GM23338 (cell line): ENCODE results near the gene SCG3.

Experiments
- CTCF ChIP-seq, 2 experiments: fragments of 200-600 bp in 1 of 2; sonication (generic) in 1 of 2; conservative IDR thresholded peaks; 2 replicates each; pipeline versions ENCODE4 v1.5.1 to v1.6.1; 2016 to 2017; ENCODE audit warnings: antibody characterized with exemption in 2 of 2, low read depth in 2 of 2, mild to moderate bottlenecking in 2 of 2, moderate library complexity in 1 of 2
- ETS1 ChIP-seq: IDR thresholded peaks from 2 replicates; pipeline ENCODE4 v1.6.1; 2016; ENCODE audit warnings: antibody characterized with exemption
- EZH2phosphoT487 ChIP-seq: fragments of 200-600 bp; sonication (generic); IDR thresholded peaks from one replicate; pipeline ENCODE4 v1.8.1; 2018; ENCODE audit warnings: antibody characterized with exemption; ENCODE audit not compliant: unreplicated experiment
- POLR2AphosphoS5 ChIP-seq: IDR thresholded peaks from 2 replicates; pipeline ENCODE4 v1.6.1; 2016; ENCODE audit warnings: antibody characterized with exemption, low read depth
- REST ChIP-seq: IDR thresholded peaks from one replicate; pipeline ENCODE4 v1.6.1; 2018; ENCODE audit warnings: antibody characterized with exemption; ENCODE audit not compliant: unreplicated experiment
- STAT1 ChIP-seq: IDR thresholded peaks from one replicate; pipeline ENCODE4 v1.6.1; 2016; ENCODE audit warnings: antibody characterized with exemption; ENCODE audit not compliant: unreplicated experiment
- ZNF114 ChIP-seq: fragments of 250-450 bp; sonication (Bioruptor Pico); IDR thresholded peaks from 2 replicates; pipeline ENCODE4 v1.5.0; 2020; ENCODE audit warnings: mild to moderate bottlenecking, moderate library complexity

- no peak for TF ChIP-seq CTCF (conservative IDR thresholded peaks at IDR 0.05; ENCODE audit: low read depth in 2 of 2)
- TF ChIP-seq EZH2phosphoT487: no peak
- TF ChIP-seq REST: no peak
- no peak for TF ChIP-seq POLR2AphosphoS5
- TF ChIP-seq ETS1: no peak
- no peak for TF ChIP-seq ZNF114
- no peak for TF ChIP-seq STAT1
These were observed 8.1 kb upstream of the SCG3 start for GRCh38 chr15:51672913-51673857.
